GM10266 (cell line): ENCODE measurements around the gene CACNA1C.

Source experiments
- DNase-seq: peaks from one replicate; pipeline ENCODE4 v3.0.0; 2012; ENCODE audit errors: extremely low spot score
- CTCF ChIP-seq: IDR thresholded peaks from 2 replicates; pipeline ENCODE4 v1.5.1; 2012; ENCODE audit warnings: mild to moderate bottlenecking, low read depth; ENCODE audit not compliant: control insufficient read depth, insufficient read depth; ENCODE audit errors: missing control alignments

The CACNA1C gene

DNA sequence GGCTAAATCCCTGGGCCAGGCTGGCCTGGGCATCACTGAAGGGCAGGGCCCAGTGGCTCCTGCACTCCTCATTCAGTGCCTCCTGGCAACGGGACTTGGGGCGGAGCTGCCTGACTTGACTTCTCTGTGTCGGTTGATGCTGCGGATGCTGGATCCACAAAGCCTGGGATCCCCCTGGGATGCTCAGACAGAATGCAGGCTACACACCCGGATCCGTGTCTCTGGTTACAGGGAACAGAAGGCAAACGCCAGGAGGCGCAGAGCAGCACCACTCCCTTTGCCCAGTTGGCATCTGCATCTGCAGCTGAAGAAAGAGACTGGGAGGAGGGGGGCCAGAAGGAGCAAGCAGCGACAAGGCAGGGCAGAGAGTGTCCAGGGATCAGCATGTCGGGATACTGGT lies 587.5 kb downstream of the CACNA1C start:
- DNase-seq, result no peak
- TF ChIP-seq CTCF, result no peak

DNA sequence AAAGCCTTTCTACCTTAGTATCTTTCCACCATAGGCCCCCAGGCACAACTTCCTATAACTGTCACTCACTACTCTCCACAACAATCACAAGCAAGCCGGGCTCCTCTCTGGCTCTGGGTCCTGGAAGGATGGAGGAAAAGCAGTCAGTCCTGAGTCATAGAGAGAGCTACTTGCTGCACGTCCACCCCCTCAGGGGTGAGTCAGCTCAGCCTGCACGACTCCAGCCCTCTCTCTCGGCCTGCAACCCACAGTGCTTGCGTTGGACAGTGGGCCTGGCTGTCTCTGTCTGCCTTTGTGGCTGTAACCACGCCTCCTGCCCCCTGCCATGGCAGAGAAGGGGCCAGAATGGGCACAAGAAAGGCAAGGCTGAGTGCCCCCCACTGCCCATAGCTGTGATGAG lies 587.9 kb downstream of the CACNA1C start:
- TF ChIP-seq CTCF, result no peak
- no peak for DNase-seq

DNA sequence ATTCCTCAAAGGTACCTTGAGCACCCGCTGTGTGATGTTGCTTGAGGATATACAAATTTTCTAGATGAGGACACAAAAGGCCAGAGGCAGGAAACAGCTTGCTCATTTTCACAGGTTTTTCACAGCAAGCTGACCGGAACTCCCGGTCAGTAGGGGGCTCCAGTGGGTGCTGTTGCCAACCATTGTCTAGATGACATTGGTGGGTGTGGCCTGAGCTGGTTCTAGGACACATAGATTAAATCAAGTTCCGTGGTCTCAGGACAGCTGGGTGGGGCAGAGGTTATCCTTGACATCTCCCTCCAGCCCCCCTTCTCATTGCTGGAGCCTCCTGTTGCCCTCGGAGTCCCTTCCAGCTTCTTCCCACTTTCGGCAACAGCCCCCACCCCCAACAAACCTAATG lies 588.4 kb downstream of the CACNA1C start:
- DNase-seq, result no peak
- TF ChIP-seq CTCF, result peak; percentile 19

DNA sequence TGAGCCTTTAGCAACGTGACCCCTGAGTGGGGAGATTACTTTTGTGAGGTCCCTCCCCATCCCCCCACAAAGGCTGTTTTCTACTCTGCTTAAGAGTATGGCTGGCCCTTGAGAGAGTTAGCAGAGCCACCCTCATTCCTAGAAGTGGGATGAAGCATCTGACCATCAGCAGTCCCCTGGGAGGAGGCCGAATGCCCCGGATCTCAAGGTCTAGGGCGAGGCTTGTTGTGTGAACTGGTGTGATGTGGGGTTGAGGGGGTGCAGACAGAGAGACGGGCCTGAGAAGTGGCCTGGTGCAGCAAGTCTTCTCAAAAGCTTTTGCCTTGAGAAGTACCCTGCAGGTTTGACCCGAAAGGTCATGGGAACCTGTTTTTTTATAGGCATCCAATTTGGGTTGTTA lies 589.0 kb downstream of the CACNA1C start:
- no peak for TF ChIP-seq CTCF
- DNase-seq, result no peak

GRCh38 chr12:2642176-2642892 lies 589.5 kb downstream of the CACNA1C start:
- no peak for TF ChIP-seq CTCF
- no peak for DNase-seq

GRCh38 chr12:2642896-2643425 lies 590.2 kb downstream of the CACNA1C start:
- DNase-seq, result no peak
- TF ChIP-seq CTCF, result no peak

- DNase-seq, result no peak
These were observed 590.9 kb downstream of the CACNA1C start for GRCh38 chr12:2643576-2644135.

More at GRCh38 chr12:2643576-2644135, 590.9 kb downstream of the CACNA1C start:
- no peak for TF ChIP-seq CTCF
